ENCODE data around the gene COL6A2. TPM values are rescaled to one million over a fixed set of nuclear protein-coding genes. Genes with fewer than 3 reads are reported as not detected.
"Not testable (repeated sequence)": the region's sequence is repeated elsewhere in the genome, so short reads cannot be mapped to it uniquely, and the experiment has no call there.

Gene COL6A2
- total RNA-seq, 1 donor from 2014 or later = 2.0 TPM

DNA sequence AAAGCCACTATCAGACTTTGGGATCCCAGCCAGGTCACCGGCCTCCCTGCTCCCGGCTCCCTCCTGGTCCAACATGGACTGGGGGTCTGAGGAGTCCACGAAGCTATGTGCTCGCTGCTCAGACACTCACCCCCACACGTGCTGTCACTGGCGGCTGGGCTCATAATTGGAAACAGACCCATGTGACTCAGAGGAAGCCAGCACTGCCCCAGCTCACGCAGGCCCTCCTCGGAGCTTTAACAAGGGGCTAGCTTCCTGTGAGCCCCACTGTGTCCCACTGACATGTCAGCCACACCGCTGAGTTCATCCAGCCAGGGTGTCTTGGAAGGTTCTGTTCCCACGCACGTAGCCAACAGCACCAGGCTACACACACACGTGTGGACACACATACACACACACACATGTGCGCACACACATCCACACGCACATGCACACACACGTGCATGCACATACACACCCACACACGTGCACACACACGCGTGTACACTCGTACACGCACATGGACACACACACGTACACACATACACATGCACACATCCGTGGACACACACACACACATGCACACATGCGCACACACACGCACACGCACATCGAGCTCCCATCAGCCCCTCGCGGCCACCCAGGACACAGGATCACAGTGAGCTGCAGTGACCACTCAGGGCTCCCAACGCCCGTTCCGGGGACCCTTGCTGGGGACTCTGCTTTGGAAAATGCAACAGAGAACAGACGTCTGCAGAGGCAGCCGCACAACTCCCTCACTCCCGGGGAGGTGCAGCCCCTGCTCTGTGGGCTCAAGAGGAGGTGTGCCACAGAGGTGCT lies 18.4 kb upstream of the COL6A2 start:
- Mint-ChIP-seq H3K4me3 (no peak overlapping the region), H3K4me1 (no peaks in the 10 kb centered on the region), H3K36me3 (ENCODE audit: low read depth) (no peaks in the 10 kb centered on the region), H3K27me3 (peaks cover 13% of the 10 kb centered on the region), H3K9me3 (no peaks in the 10 kb centered on the region), H3K27ac (no peak overlapping the region)
- DNase-seq = no peak
- intact Hi-C loops (cut with micrococcal nuclease) = no loop called here

GRCh38 chr21:46080171-46081021 lies 17.5 kb upstream of the COL6A2 start:
- H3K36me3 Mint-ChIP-seq (ENCODE audit: low read depth) = no peaks in the 10 kb centered on the region
- peaks cover 6% of the 10 kb centered on the region for H3K27me3 Mint-ChIP-seq
- no peaks in the 10 kb centered on the region for H3K4me1 Mint-ChIP-seq
- H3K4me3 Mint-ChIP-seq = no peak overlapping the region
- intact Hi-C loops (cut with micrococcal nuclease) = no loop called here
- no peak overlapping the region for H3K27ac Mint-ChIP-seq
- H3K9me3 Mint-ChIP-seq = no peaks in the 10 kb centered on the region
- no peak for DNase-seq

DNA sequence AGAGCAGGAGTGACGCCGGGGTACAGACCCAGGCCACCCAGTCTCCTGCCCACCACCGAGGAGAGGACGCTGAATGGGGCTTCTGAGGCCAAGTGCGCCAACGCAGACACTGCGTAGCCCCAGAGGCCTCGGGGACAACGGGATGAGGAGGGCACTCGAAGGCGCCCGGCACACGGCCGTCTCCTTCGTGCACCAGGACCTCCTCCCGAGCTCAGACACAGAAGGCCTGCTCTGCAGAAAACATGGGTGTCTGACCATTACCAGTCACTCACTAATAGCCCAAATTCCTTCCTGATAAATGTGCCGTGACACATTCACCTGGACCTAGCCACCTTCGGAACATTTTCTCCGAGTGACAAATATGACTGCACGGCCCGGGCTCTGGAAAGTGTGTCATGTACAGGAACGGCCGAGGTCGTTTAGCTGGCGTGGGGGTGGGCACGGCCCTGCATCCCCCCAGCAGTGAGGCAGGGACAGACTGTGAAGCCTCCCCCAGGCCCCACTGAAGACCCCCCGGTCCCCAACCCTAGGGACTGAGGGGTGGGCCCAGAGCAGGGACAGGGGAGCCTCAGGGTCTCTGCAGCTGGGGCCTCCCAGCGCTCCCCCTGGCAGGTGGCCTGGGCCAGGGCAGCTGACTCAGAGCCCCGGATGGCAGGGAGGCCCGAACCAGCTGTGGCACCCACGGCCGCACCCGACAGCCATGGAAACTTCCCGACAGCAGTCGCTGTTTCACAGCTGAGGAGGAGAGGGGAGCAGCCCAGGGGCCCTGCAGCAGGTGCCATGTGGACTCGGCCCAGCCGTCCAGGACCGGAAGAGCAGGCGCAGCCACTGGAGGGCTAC lies 16.7 kb upstream of the COL6A2 start:
- no peak for DNase-seq
- H3K9me3 Mint-ChIP-seq = no peaks in the 10 kb centered on the region
- H3K36me3 Mint-ChIP-seq (ENCODE audit: low read depth) = no peaks in the 10 kb centered on the region
- H3K27ac Mint-ChIP-seq = no peak overlapping the region
- intact Hi-C loops (cut with micrococcal nuclease) = no loop called here
- H3K4me3 Mint-ChIP-seq = no peak overlapping the region
- H3K27me3 Mint-ChIP-seq = peaks cover 2% of the 10 kb centered on the region
- H3K4me1 Mint-ChIP-seq = no peaks in the 10 kb centered on the region

GRCh38 chr21:46081862-46082712 lies 15.8 kb upstream of the COL6A2 start:
- Mint-ChIP-seq H3K4me1 (no peaks in the 10 kb centered on the region), H3K27ac (no peak overlapping the region), H3K36me3 (ENCODE audit: low read depth) (no peaks in the 10 kb centered on the region), H3K9me3 (peaks cover 4% of the 10 kb centered on the region), H3K4me3 (no peak overlapping the region), H3K27me3 (no peaks in the 10 kb centered on the region)
- no peak for DNase-seq
- intact Hi-C loops (cut with micrococcal nuclease) = no loop called here

DNA sequence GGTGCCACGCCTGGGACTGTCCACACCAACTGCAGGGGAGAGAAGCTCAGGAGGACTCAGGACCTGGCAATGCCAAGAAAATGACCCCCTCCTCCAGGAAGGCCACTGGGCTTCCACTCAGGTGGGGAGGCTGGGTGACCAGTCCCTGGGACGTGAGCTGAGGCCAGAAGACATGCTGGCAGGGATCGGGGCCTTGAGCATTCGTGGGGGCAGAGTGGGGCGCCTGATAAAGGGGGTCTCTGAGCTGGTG lies 15.3 kb upstream of the COL6A2 start:
- DNase-seq = no peak
- intact Hi-C loops (cut with micrococcal nuclease) = no loop called here
- H3K4me3 Mint-ChIP-seq = no peak overlapping the region
- H3K27ac Mint-ChIP-seq = no peak overlapping the region
- H3K36me3 Mint-ChIP-seq (ENCODE audit: low read depth) = no peaks in the 10 kb centered on the region
- H3K27me3 Mint-ChIP-seq = no peaks in the 10 kb centered on the region
- H3K9me3 Mint-ChIP-seq = peaks cover 7% of the 10 kb centered on the region
- H3K4me1 Mint-ChIP-seq = no peaks in the 10 kb centered on the region

DNA sequence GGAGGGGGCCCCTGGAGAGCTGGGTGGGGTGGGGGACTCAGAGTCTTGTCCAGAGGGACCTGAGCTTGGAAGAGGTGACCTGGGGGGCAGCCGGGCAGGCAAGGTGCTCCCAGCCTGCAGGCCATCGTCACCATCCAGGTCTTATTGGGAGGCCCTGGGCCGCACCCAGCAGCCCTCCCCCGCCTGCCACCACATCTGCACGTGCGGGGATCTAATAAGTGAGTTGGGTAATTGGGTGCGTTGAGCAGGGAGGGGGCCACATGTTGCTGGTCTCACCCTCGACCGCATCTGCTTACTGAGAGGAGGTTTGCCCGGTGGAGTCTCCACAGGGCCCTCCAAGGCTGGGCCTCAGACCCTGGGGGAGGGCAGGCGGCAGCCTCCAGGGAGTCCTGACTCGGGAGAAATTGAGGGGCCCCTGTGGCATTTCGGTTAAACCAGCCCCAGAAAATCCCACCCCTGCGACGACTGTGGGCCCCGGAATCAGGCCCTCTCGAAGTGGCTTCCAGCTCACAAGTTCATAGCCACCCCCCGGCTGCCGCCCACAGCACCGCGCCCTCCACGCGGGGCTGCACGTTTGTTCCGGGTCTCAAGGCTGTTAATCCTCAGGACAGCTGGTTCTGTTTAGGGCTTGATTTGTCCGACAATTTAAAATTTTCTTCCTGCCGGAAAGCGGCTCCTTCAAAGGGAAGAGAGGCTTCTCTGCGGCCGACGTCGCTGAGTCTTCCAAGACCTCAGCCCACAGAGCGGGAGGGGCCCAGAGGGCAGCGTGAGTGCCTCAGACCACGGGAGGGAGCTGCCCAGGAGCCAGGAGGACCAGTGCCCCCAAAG lies 14.7 kb upstream of the COL6A2 start:
- H3K36me3 Mint-ChIP-seq (ENCODE audit: low read depth) = no peaks in the 10 kb centered on the region
- H3K4me1 Mint-ChIP-seq = no peaks in the 10 kb centered on the region
- peaks cover 10% of the 10 kb centered on the region for H3K9me3 Mint-ChIP-seq
- no peak overlapping the region for H3K4me3 Mint-ChIP-seq
- H3K27ac Mint-ChIP-seq = no peak overlapping the region
- intact Hi-C loops (cut with micrococcal nuclease) = no loop called here
- peak; percentile 41 for DNase-seq
- H3K27me3 Mint-ChIP-seq = no peaks in the 10 kb centered on the region

- intact Hi-C loops (cut with micrococcal nuclease) = no loop called here
- Mint-ChIP-seq H3K4me3 (no peak overlapping the region), H3K27ac (no peak overlapping the region), H3K4me1 (no peaks in the 10 kb centered on the region), H3K36me3 (ENCODE audit: low read depth) (no peaks in the 10 kb centered on the region), H3K27me3 (no peaks in the 10 kb centered on the region), H3K9me3 (peaks cover 16% of the 10 kb centered on the region)
- no peak for DNase-seq
Measured at GRCh38 chr21:46083791-46084561, 13.9 kb upstream of the COL6A2 start.

GRCh38 chr21:46084709-46085108 lies 13.2 kb upstream of the COL6A2 start:
- Mint-ChIP-seq H3K4me3 (no peak overlapping the region), H3K4me1 (no peaks in the 10 kb centered on the region), H3K27ac (no peak overlapping the region), H3K36me3 (ENCODE audit: low read depth) (no peaks in the 10 kb centered on the region), H3K9me3 (peaks cover 21% of the 10 kb centered on the region), H3K27me3 (no peaks in the 10 kb centered on the region)
- intact Hi-C loops (cut with micrococcal nuclease) = no loop called here
- no peak for DNase-seq

DNA sequence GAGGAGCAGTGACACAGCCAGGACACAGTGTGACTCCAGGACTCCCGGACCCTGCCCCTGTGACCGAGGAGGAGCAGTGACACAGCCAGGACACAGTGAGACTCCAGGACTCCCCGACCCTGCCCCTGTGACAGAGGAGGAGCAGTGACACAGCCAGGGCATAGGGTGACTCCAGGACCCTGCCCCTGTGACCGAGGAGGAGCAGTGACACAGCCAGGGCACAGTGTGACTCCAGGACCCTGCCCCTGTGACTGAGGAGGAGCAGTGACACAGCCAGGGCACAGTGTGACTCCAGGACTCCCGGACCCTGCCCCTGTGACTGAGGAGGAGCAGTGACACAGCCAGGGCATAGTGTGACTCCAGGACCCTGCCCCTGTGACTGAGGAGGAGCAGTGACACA lies 12.7 kb upstream of the COL6A2 start:
- H3K27me3 Mint-ChIP-seq; H3K36me3 Mint-ChIP-seq (ENCODE audit: low read depth); H3K4me3 Mint-ChIP-seq; intact Hi-C loops (cut with micrococcal nuclease); H3K27ac Mint-ChIP-seq; H3K4me1 Mint-ChIP-seq; DNase-seq: not testable (repeated sequence)
- H3K9me3 Mint-ChIP-seq = peaks cover 25% of the 10 kb centered on the region

GRCh38 chr21:46087641-46088040 lies 10.3 kb upstream of the COL6A2 start:
- H3K9me3 Mint-ChIP-seq = peaks cover 35% of the 10 kb centered on the region
- H3K27me3 Mint-ChIP-seq = no peaks in the 10 kb centered on the region
- DNase-seq = no peak
- no peak overlapping the region for H3K4me3 Mint-ChIP-seq
- H3K36me3 Mint-ChIP-seq (ENCODE audit: low read depth) = peaks cover 2% of the 10 kb centered on the region
- intact Hi-C loops (cut with micrococcal nuclease) = no loop called here
- H3K4me1 Mint-ChIP-seq = no peaks in the 10 kb centered on the region
- no peak overlapping the region for H3K27ac Mint-ChIP-seq

GRCh38 chr21:46088189-46088588 lies 9.7 kb upstream of the COL6A2 start:
- H3K9me3 Mint-ChIP-seq = peaks cover 35% of the 10 kb centered on the region
- no peak overlapping the region for H3K4me3 Mint-ChIP-seq
- intact Hi-C loops (cut with micrococcal nuclease) = no loop called here
- H3K36me3 Mint-ChIP-seq (ENCODE audit: low read depth) = peaks cover 2% of the 10 kb centered on the region
- H3K27ac Mint-ChIP-seq = no peak overlapping the region
- H3K4me1 Mint-ChIP-seq = no peaks in the 10 kb centered on the region
- H3K27me3 Mint-ChIP-seq = no peaks in the 10 kb centered on the region
- no peak for DNase-seq

DNA sequence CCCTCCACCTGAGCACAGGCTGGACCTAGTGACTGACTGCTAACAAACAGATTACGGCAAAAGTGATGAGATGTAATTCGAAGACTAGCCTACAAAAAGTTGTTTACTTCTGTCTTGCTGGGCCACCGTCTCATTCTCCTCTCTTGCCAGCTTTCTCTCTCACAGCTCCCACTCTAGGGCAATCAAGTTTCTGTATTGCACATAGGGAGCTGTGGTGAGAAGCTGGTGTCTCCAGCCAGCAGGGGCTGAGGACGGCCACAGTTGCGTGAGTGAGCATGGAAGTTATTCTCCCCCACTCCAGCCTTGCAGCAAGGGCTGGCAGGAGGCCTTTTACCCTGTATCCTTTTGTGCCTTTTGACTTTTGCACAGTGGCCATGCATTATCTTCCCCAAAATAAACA lies 8.6 kb upstream of the COL6A2 start:
- Mint-ChIP-seq H3K27ac (no peak overlapping the region), H3K27me3 (no peaks in the 10 kb centered on the region), H3K9me3 (peaks cover 35% of the 10 kb centered on the region), H3K4me3 (no peak overlapping the region), H3K36me3 (ENCODE audit: low read depth) (peaks cover 2% of the 10 kb centered on the region), H3K4me1 (no peaks in the 10 kb centered on the region)
- no peak for DNase-seq
- intact Hi-C loops (cut with micrococcal nuclease) = no loop called here

Data from activated CD4-positive, alpha-beta T cell treated with anti-CD3 and anti-CD28 coated beads, Interleukin-2, amount 10 ng/mL, durations not matched to agents 24 days and 14 days (primary cell).